Activated T-cell treated with anti-CD3 and anti-CD28 coated beads, Interleukin-2, amount 50 U/mL, for 72 hours (primary cell): ENCODE data around the gene DNAJC5G. TPM values are rescaled to one million over a fixed set of nuclear protein-coding genes. Genes with fewer than 3 reads are reported as not detected.
A peak's percentile ranks its signal among the peaks of the same experiment; 100 is the strongest.
"Not testable (repeated sequence)": the region's sequence is repeated elsewhere in the genome, so short reads cannot be mapped to it uniquely, and the experiment has no call there.

Experiments used
- ATAC-seq, 2 donors: fragments of 150-1000 bp; cut with Tn5 transposase; replicated peaks in 1 of 2; 2 replicates each; pipeline ENCODE4 v1.10.0; 2021; ENCODE audit warnings: moderate library complexity in 2 of 2, mild to moderate bottlenecking in 1 of 2
- DNase-seq, 2 donors: peaks; one replicate each; pipeline ENCODE4 v3.0.0; 2021 to 2022; ENCODE audit warnings: mixed read lengths in 1 of 2
- H3K27ac Mint-ChIP-seq: one replicate; pipeline ENCODE4 v1.8.0; 2022; ENCODE audit warnings: mild to moderate bottlenecking, moderate library complexity, mixed read lengths
- H3K27me3 Mint-ChIP-seq: one replicate; pipeline ENCODE4 v1.8.0; 2022; ENCODE audit warnings: low read depth, mixed read lengths
- H3K36me3 Mint-ChIP-seq, 2 donors: one replicate each; pipeline ENCODE4 v1.8.0; 2022; ENCODE audit warnings: mixed read lengths in 2 of 2, mild to moderate bottlenecking in 1 of 2; ENCODE audit not compliant: insufficient read depth in 2 of 2
- H3K4me1 Mint-ChIP-seq: one replicate; pipeline ENCODE4 v1.8.0; 2022; ENCODE audit warnings: low read depth, mixed read lengths
- H3K4me3 Mint-ChIP-seq, 2 donors: one replicate each; pipeline ENCODE4 v1.8.0; 2022; ENCODE audit warnings: mild to moderate bottlenecking in 2 of 2, mixed read lengths in 2 of 2, moderate library complexity in 2 of 2
- H3K9me3 Mint-ChIP-seq, 2 donors: one replicate each; pipeline ENCODE4 v1.8.0; 2022; ENCODE audit warnings: mixed read lengths in 2 of 2
- total RNA-seq, 2 donors: library from RNA; stranded (reverse); gene quantifications; one replicate each; pipeline ENCODE4 v1.2.3, GENCODE V29; 2022

DNAJC5G gene
- total RNA-seq, 2 donors from 2014 or later = 0.31 TPM; not detected in 1

GRCh38 chr2:27312152-27312551 is 36.9 kb downstream of the DNAJC5G start:
- peaks cover 3 to 7% of the 10 kb centered on the region in 2 donors for H3K36me3 Mint-ChIP-seq
- no peaks in the 10 kb centered on the region for H3K27me3 Mint-ChIP-seq
- no peak for ATAC-seq
- no peak overlapping the region for H3K4me3 Mint-ChIP-seq
- no peaks in the 10 kb centered on the region for H3K9me3 Mint-ChIP-seq
- DNase-seq = no peak
- no peaks in the 10 kb centered on the region for H3K4me1 Mint-ChIP-seq
- H3K27ac Mint-ChIP-seq = no peak overlapping the region

- no peaks in the 10 kb centered on the region for H3K4me1 Mint-ChIP-seq
- no peak overlapping the region for H3K27ac Mint-ChIP-seq
- H3K36me3 Mint-ChIP-seq = peaks cover 3 to 7% of the 10 kb centered on the region in 2 donors
- ATAC-seq = no peak
- H3K4me3 Mint-ChIP-seq = no peak overlapping the region
- no peaks in the 10 kb centered on the region for H3K27me3 Mint-ChIP-seq
- no peak for DNase-seq
- no peaks in the 10 kb centered on the region for H3K9me3 Mint-ChIP-seq
Measured at GRCh38 chr2:27313882-27314645, 38.8 kb downstream of the DNAJC5G start.

GRCh38 chr2:27314709-27315108 is 39.5 kb downstream of the DNAJC5G start:
- no peaks in the 10 kb centered on the region for H3K9me3 Mint-ChIP-seq
- ATAC-seq = no peak
- DNase-seq = no peak
- no peak overlapping the region for H3K4me3 Mint-ChIP-seq
- no peaks in the 10 kb centered on the region for H3K4me1 Mint-ChIP-seq
- H3K27me3 Mint-ChIP-seq = no peaks in the 10 kb centered on the region
- H3K36me3 Mint-ChIP-seq = peaks cover 2 to 3% of the 10 kb centered on the region in 2 donors
- no peak overlapping the region for H3K27ac Mint-ChIP-seq

GRCh38 chr2:27315122-27315521 is 39.9 kb downstream of the DNAJC5G start:
- Mint-ChIP-seq H3K36me3 (peaks cover 0 to 1% of the 10 kb centered on the region in 2 donors), H3K27me3 (no peaks in the 10 kb centered on the region), H3K4me1 (no peaks in the 10 kb centered on the region), H3K4me3 (no peak overlapping the region), H3K9me3 (no peaks in the 10 kb centered on the region), H3K27ac (no peak overlapping the region)
- ATAC-seq = no peak
- no peak for DNase-seq

- Mint-ChIP-seq H3K36me3 (peaks cover 0 to 1% of the 10 kb centered on the region in 2 donors), H3K4me3 (no peak overlapping the region), H3K27me3 (no peaks in the 10 kb centered on the region), H3K9me3 (no peaks in the 10 kb centered on the region), H3K27ac (no peak overlapping the region), H3K4me1 (peaks cover 9% of the 10 kb centered on the region)
- no peak for ATAC-seq
- DNase-seq = no peak
Measured at GRCh38 chr2:27316655-27317412, 41.6 kb downstream of the DNAJC5G start.

- H3K27me3 Mint-ChIP-seq, H3K9me3 Mint-ChIP-seq, H3K36me3 Mint-ChIP-seq, ATAC-seq, H3K27ac Mint-ChIP-seq, H3K4me3 Mint-ChIP-seq, DNase-seq: not testable (repeated sequence)
- H3K4me1 Mint-ChIP-seq = peaks cover 23% of the 10 kb centered on the region
Measured at GRCh38 chr2:27319839-27320238, 44.6 kb downstream of the DNAJC5G start.

GRCh38 chr2:27320958-27321543 is 45.8 kb downstream of the DNAJC5G start:
- H3K4me1 Mint-ChIP-seq = peaks cover 23% of the 10 kb centered on the region
- H3K9me3 Mint-ChIP-seq = no peaks in the 10 kb centered on the region
- ATAC-seq (no peak), DNase-seq (peak in 1 of 2 donors; percentile 12)
- peaks cover 3 to 10% of the 10 kb centered on the region in 2 donors for H3K36me3 Mint-ChIP-seq
- H3K27me3 Mint-ChIP-seq = no peaks in the 10 kb centered on the region
- H3K27ac Mint-ChIP-seq = no peak overlapping the region
- peak overlapping the region; percentile 95 to 99 for H3K4me3 Mint-ChIP-seq

- H3K4me1 Mint-ChIP-seq = peaks cover 23% of the 10 kb centered on the region
- ATAC-seq (peak; percentile 10 to 27), DNase-seq (peak; percentile 16 to 29)
- H3K27me3 Mint-ChIP-seq = no peaks in the 10 kb centered on the region
- peaks cover 8 to 19% of the 10 kb centered on the region in 2 donors for H3K36me3 Mint-ChIP-seq
- peak overlapping the region; percentile 97 for H3K27ac Mint-ChIP-seq
- no peaks in the 10 kb centered on the region for H3K9me3 Mint-ChIP-seq
- H3K4me3 Mint-ChIP-seq = peak overlapping the region; percentile 95 to 99
Measured at GRCh38 chr2:27322301-27322765, 47.1 kb downstream of the DNAJC5G start.

- peak within 1 kb of the TSS; percentile 97 for H3K27ac Mint-ChIP-seq
- H3K36me3 Mint-ChIP-seq = peaks cover 10 to 19% of the 10 kb centered on the region in 2 donors
- ATAC-seq = peak; percentile 99
- H3K27me3 Mint-ChIP-seq = no peaks in the 10 kb centered on the region
- DNase-seq = peak; percentile 90 to 92
- peaks cover 23% of the 10 kb centered on the region for H3K4me1 Mint-ChIP-seq
- H3K9me3 Mint-ChIP-seq = no peaks in the 10 kb centered on the region
- H3K4me3 Mint-ChIP-seq = peak within 1 kb of the TSS; percentile 95 to 99
Measured at GRCh38 chr2:27322766-27323595, 47.7 kb downstream of the DNAJC5G start, which contains the start of gene MPV17. TSS of gene MPV17 (minus strand) at chr2:27323097. CDS start at chr2:27322517, 580 bp downstream.

- Mint-ChIP-seq H3K4me3 (peak overlapping the region; percentile 95 to 99), H3K36me3 (peaks cover 10 to 19% of the 10 kb centered on the region in 2 donors)
- ATAC-seq = no peak
Measured at GRCh38 chr2:27323596-27324285, 48.5 kb downstream of the DNAJC5G start.

GRCh38 chr2:27324720-27325119 is 49.5 kb downstream of the DNAJC5G start:
- no peaks in the 10 kb centered on the region for H3K27me3 Mint-ChIP-seq
- ATAC-seq (no peak), DNase-seq (no peak)
- peaks cover 23% of the 10 kb centered on the region for H3K4me1 Mint-ChIP-seq
- H3K27ac Mint-ChIP-seq = no peak overlapping the region
- no peaks in the 10 kb centered on the region for H3K9me3 Mint-ChIP-seq
- H3K36me3 Mint-ChIP-seq = peaks cover 12 to 17% of the 10 kb centered on the region in 2 donors
- peak overlapping the region; percentile 4 to 29 for H3K4me3 Mint-ChIP-seq

More at GRCh38 chr2:27323596-27324285, 48.5 kb downstream of the DNAJC5G start:
- DNase-seq = no peak
- Mint-ChIP-seq H3K27ac (peak overlapping the region; percentile 97), H3K4me1 (peaks cover 23% of the 10 kb centered on the region), H3K9me3 (no peaks in the 10 kb centered on the region), H3K27me3 (no peaks in the 10 kb centered on the region)
